ENCODE results near the gene ZNF608.

ZNF608 gene

GRCh38 chr5:124752854-124753720, 6.6 kb upstream of the ZNF608 start:
- H3K9me3 ChIP-seq (ENCODE audit: control insufficient read depth, insufficient read depth, low read length) = no peaks in the 10 kb centered on the region
- no peak overlapping the region for H3K4me3 ChIP-seq (ENCODE audit: low read depth, low read length)
- H3K27ac ChIP-seq (ENCODE audit: low read depth, low read length) = peak overlapping the region; percentile 21
- H3K36me3 ChIP-seq (ENCODE audit: control insufficient read depth, insufficient read depth, low read length) = no peaks in the 10 kb centered on the region
- no peaks in the 10 kb centered on the region for H3K27me3 ChIP-seq (ENCODE audit: control insufficient read depth, insufficient read depth, low read length)
- no peak overlapping the region for H3K9ac ChIP-seq (ENCODE audit: low read depth, low read length)
- H3K4me1 ChIP-seq (ENCODE audit: control insufficient read depth, insufficient read depth, low read length) = peaks cover 40% of the 10 kb centered on the region

DNA sequence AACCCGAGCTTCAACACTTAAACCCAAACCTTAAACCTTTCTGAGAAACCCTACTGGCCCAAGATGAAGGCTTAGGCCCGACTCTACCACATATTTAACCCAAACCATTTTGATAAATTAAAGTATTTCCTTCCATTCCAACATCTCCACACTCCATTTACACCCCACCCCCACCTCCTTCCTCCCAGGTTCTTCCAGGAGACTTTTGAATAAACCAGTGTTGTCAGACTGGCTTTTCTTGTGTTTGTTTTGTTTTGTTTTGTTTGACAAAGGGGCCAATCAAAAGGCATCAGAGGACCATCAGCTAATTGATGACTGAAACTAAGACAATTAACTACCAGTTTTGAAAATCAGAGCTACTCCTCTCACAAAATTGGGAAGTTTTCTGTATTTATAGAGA, 4.6 kb upstream of the ZNF608 start:
- Histone ChIP-seq H3K9me3 (ENCODE audit: control insufficient read depth, insufficient read depth, low read length) (no peaks in the 10 kb centered on the region), H3K27ac (ENCODE audit: low read depth, low read length) (peak overlapping the region; percentile 97), H3K36me3 (ENCODE audit: control insufficient read depth, insufficient read depth, low read length) (no peaks in the 10 kb centered on the region), H3K27me3 (ENCODE audit: control insufficient read depth, insufficient read depth, low read length) (no peaks in the 10 kb centered on the region), H3K4me3 (ENCODE audit: low read depth, low read length) (peak overlapping the region; percentile 40), H3K9ac (ENCODE audit: low read depth, low read length) (peak overlapping the region; percentile 15; the same call in 1 of the 2 replicates), H3K4me1 (ENCODE audit: control insufficient read depth, insufficient read depth, low read length) (peaks cover 40% of the 10 kb centered on the region)

GRCh38 chr5:124748687-124749594, 2.5 kb upstream of the ZNF608 start:
- Histone ChIP-seq H3K4me3 (ENCODE audit: low read depth, low read length) (peak overlapping the region; percentile 92), H3K9ac (ENCODE audit: low read depth, low read length) (peak overlapping the region; percentile 83), H3K4me1 (ENCODE audit: control insufficient read depth, insufficient read depth, low read length) (peaks cover 41% of the 10 kb centered on the region), H3K27ac (ENCODE audit: low read depth, low read length) (peak overlapping the region; percentile 97), H3K9me3 (ENCODE audit: control insufficient read depth, insufficient read depth, low read length) (no peaks in the 10 kb centered on the region), H3K27me3 (ENCODE audit: control insufficient read depth, insufficient read depth, low read length) (no peaks in the 10 kb centered on the region), H3K36me3 (ENCODE audit: control insufficient read depth, insufficient read depth, low read length) (no peaks in the 10 kb centered on the region)

GRCh38 chr5:124747791-124748686, 1.6 kb upstream of the ZNF608 start:
- H3K27me3 ChIP-seq (ENCODE audit: control insufficient read depth, insufficient read depth, low read length) = no peaks in the 10 kb centered on the region
- peaks cover 50% of the 10 kb centered on the region for H3K4me1 ChIP-seq (ENCODE audit: control insufficient read depth, insufficient read depth, low read length)
- no peaks in the 10 kb centered on the region for H3K36me3 ChIP-seq (ENCODE audit: control insufficient read depth, insufficient read depth, low read length)

DNA sequence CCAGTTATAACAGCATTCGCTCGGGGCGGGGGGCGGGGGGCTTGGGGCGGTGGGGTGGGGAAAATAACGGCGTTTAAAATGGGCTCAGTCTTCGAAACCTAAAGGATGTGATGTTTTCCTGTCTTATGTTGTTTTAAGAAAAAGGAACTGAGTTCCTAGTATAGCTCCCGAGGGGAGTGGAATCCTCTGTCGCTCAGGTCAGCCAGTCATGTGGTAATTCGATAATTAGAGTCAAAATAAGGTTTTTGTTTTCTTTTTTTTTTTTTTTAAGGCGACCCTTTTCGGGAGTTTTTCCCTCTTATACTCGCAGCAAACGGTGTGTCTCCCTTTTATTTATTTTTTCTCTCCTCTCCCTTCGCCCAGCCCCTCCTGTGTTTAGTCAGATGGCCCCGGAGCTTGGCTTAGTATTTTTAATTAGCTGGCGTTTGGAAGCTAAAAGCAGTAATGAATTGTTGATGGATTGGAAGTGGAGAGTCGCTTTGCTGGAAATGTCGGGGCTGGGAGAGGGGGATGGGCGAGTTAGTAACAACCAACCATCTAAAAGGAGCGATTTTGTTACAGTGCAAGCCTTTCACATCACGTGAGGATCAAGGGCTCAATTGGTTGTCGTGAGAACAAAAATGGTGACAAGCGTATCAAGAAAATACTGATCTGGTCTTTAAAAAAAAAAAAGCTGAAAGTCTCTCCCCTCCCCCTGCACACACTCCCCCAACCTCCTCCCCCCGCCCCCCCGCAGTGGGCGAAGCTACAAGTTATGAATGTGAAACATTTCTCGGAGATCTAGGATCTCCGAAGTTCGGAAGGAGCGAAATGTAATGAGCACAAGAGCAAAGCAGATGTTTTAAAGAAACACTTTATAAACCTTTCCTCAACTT, 714 bp upstream of the ZNF608 start:
- H3K4me3 ChIP-seq (ENCODE audit: low read depth, low read length) = peak overlapping the region; percentile 92
- peak overlapping the region; percentile 97 for H3K27ac ChIP-seq (ENCODE audit: low read depth, low read length)
- no peaks in the 10 kb centered on the region for H3K27me3 ChIP-seq (ENCODE audit: control insufficient read depth, insufficient read depth, low read length)
- peak overlapping the region; percentile 83 for H3K9ac ChIP-seq (ENCODE audit: low read depth, low read length)
- H3K4me1 ChIP-seq (ENCODE audit: control insufficient read depth, insufficient read depth, low read length) = peaks cover 59% of the 10 kb centered on the region
- H3K9me3 ChIP-seq (ENCODE audit: control insufficient read depth, insufficient read depth, low read length) = no peaks in the 10 kb centered on the region
- no peaks in the 10 kb centered on the region for H3K36me3 ChIP-seq (ENCODE audit: control insufficient read depth, insufficient read depth, low read length)

More at GRCh38 chr5:124747791-124748686, 1.6 kb upstream of the ZNF608 start:
- Histone ChIP-seq H3K9me3 (ENCODE audit: control insufficient read depth, insufficient read depth, low read length) (no peaks in the 10 kb centered on the region), H3K4me3 (ENCODE audit: low read depth, low read length) (peak overlapping the region; percentile 92), H3K27ac (ENCODE audit: low read depth, low read length) (peak overlapping the region; percentile 97), H3K9ac (ENCODE audit: low read depth, low read length) (peak overlapping the region; percentile 83)

DNA sequence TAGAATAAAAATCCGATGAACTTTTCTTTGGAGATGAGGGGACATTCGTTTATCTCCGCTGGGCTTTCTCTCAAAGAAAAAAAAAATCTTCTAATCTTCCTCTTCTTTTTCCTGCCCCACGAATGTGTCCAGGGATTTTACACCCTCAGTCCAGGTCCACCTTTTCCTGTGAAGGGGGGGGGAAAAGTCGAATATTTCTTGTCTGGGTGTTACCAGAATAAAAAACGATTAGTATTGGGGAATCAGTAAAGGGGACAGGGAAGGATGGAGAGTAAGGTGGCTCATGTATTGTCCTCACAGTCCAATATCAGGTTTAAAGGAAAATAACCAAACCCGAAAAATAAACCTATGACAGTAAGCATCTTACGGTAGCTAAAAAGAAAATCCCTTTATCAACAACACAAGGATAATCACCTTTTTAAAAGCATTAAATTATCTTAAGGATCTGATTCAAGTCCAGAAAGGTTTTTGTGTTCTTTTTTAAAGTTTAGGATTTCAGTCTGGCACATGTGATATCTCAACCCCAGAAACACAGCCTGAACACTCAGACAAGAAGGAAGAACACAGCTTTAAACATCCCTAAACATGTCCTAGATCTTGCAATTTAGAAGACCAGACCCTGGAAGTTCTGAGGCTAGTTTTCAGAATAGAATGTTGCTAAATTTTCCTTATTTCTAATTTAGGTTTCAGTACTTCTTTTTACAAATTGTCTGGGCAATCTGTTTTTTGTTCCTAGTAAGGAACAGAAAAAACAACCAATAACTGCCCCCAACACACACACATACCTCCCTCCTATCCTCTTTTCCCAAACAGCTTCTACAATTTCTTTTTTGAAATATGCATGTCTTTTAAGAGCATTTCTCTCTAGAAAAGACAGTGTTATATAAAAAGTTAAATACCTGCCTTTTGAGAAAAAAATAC, 1.2 kb downstream of the ZNF608 start:
- Histone ChIP-seq H3K36me3 (ENCODE audit: control insufficient read depth, insufficient read depth, low read length) (no peaks in the 10 kb centered on the region; the same call in 1 of the 2 replicates), H3K4me1 (ENCODE audit: control insufficient read depth, insufficient read depth, low read length) (peaks cover 60% of the 10 kb centered on the region), H3K4me3 (ENCODE audit: low read depth, low read length) (peak overlapping the region; percentile 92), H3K27ac (ENCODE audit: low read depth, low read length) (peak overlapping the region; percentile 92), H3K27me3 (ENCODE audit: control insufficient read depth, insufficient read depth, low read length) (no peaks in the 10 kb centered on the region), H3K9me3 (ENCODE audit: control insufficient read depth, insufficient read depth, low read length) (peaks cover 4% of the 10 kb centered on the region; the same call in 1 of the 2 replicates), H3K9ac (ENCODE audit: low read depth, low read length) (peak overlapping the region; percentile 78)

GRCh38 chr5:124744170-124744971, 2.1 kb downstream of the ZNF608 start:
- Histone ChIP-seq H3K27ac (ENCODE audit: low read depth, low read length) (peak overlapping the region; percentile 92), H3K27me3 (ENCODE audit: control insufficient read depth, insufficient read depth, low read length) (no peaks in the 10 kb centered on the region), H3K9me3 (ENCODE audit: control insufficient read depth, insufficient read depth, low read length) (peaks cover 4% of the 10 kb centered on the region; the same call in 1 of the 2 replicates), H3K4me1 (ENCODE audit: control insufficient read depth, insufficient read depth, low read length) (peaks cover 60% of the 10 kb centered on the region), H3K4me3 (ENCODE audit: low read depth, low read length) (peak overlapping the region; percentile 92), H3K36me3 (ENCODE audit: control insufficient read depth, insufficient read depth, low read length) (no peaks in the 10 kb centered on the region; the same call in 1 of the 2 replicates), H3K9ac (ENCODE audit: low read depth, low read length) (peak overlapping the region; percentile 78)

- Histone ChIP-seq H3K36me3 (ENCODE audit: control insufficient read depth, insufficient read depth, low read length) (no peaks in the 10 kb centered on the region; the same call in 1 of the 2 replicates), H3K27me3 (ENCODE audit: control insufficient read depth, insufficient read depth, low read length) (no peaks in the 10 kb centered on the region), H3K4me1 (ENCODE audit: control insufficient read depth, insufficient read depth, low read length) (peaks cover 65% of the 10 kb centered on the region), H3K27ac (ENCODE audit: low read depth, low read length) (peak overlapping the region; percentile 92), H3K9ac (ENCODE audit: low read depth, low read length) (peak overlapping the region; percentile 78), H3K4me3 (ENCODE audit: low read depth, low read length) (peak overlapping the region; percentile 92), H3K9me3 (ENCODE audit: control insufficient read depth, insufficient read depth, low read length) (peaks cover 4% of the 10 kb centered on the region; the same call in 1 of the 2 replicates)
These were observed 2.8 kb downstream of the ZNF608 start for GRCh38 chr5:124743602-124744169.

Measured in HUES48 (cell line).